Stimulated activated CD8-positive, alpha-beta memory T cell treated with anti-CD3 and anti-CD28 coated beads, Interleukin-4, amount 100 ng/mL, for 48 hours (primary cell): ENCODE data around the gene ARMCX4.
"Not testable (repeated sequence)": the region's sequence is repeated elsewhere in the genome, so short reads cannot be mapped to it uniquely, and the experiment has no call there.

ENCODE experiments used
- DNase-seq: peaks from one replicate; pipeline ENCODE4 v3.0.0-alpha.2; 2020

Gene ARMCX4

DNA sequence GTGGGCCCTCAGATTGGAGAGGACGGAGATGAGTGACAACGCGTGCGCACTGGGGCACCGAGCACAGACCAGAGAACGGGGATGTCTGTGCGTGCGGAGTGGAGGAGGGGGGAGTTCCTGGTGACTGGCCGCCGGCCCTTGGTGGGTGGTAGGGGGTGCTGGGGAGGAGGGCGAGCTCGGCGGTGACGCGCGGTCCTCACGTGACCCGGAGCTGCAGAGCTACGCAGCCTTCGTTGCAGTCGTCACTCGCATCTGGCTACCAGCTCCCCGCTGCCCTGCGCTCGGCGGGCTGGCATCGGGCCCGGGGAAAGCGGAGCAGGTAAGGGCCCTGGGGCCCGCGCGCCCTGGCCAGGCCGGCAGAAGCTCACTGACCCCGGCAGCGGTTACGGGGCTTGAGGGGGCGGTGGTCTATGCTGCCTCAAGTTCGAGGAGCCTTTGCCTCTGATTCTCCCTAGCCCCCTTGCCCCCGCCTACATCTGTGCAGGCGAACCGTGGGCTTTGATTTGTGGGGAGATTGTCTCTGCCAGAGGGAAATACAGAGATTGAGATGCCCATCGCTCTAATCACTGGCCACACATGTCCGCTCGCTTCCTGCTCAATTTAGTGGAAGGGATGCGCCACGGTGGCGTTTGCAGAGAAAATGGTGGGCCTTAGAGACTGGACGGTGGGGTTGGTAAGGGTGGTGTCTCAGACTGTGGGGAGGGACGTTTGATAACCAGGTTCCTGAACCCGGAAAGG lies at the start of gene ARMCX4:
ARMCX4 (plus strand) TSS at position 245 of the 738 bp plus-strand sequence. CDS start 3,134 bp downstream, outside the sequence.
- DNase-seq = peak; percentile 47

DNA sequence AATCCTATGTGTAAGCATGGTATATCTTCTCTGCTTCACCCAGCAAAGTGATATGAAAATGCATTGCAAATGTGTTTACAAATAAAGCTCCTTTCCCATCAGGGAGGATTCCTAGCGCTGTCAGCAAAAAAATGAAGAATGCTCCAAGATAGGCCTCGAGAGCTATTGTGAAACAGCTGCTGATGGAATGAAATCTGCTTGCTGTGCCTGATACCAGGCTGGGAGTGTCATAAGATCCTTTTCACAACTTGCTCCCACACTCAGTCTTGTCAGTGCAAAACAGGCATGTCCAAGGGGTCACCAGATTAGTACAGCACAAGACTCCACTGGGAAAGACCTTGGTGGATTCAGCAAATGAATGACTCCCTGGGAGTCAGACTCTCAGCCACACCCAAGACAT lies 43.2 kb upstream of the ARMCX4 start:
- no peak for DNase-seq

DNA sequence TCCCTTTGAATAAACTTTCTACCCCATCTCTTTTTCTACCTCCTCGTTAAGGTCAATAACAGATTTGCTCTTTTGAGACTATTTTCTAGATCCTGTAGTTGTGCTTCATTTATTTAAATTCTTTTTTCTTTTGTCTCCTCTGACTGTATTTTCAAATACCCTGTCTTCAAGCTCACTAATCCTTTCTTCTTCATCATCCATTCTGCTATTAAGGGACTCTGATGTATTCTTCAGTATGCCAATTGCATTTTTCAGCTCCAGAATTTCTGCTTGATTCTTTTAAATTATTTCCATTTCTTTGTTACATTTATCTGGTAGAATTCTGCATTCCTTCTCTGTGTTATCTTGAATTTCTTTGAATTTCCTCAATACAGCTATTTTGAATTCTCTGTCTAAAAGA lies 36.0 kb upstream of the ARMCX4 start:
- DNase-seq = no peak

DNA sequence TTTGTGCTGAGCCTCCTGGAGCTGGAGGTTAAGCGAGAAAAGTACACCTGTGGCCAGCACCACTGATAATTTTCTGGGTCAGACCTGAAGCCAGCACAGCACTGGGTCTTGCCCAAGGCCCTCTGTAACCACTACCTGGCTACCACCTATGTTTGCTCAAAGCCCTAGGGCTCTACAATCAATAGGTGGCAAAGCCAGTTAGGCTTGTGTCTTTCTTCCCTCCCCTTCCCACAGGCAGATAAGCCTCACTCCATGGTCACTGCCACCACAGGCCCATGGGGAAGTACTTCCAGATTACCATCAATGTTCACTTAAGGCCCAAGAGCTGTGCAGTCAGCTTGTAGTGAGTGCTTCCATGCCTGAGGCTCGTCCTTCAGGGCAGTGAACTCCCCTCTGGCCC lies 35.2 kb upstream of the ARMCX4 start:
- no peak for DNase-seq

DNA sequence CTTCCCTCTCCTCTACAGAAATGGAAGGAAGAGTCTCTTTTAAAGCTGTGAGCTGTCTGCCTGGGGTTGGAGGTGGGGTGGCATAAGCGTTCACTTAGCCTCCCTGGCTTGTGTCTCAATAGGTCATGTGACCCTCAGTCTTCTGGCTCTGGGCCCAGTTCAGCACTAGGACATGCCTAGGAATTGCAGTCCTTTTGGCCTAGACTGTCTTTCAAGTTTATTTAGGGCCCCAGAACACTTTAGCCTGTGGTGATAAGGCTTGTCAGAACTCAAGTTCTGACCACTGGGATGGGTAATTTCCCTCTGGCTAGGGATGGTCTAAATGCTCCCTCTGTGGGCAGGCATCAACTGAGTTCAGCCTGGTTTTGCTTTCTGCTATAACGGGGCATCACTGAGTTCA lies 34.3 kb upstream of the ARMCX4 start:
- DNase-seq = no peak

DNA sequence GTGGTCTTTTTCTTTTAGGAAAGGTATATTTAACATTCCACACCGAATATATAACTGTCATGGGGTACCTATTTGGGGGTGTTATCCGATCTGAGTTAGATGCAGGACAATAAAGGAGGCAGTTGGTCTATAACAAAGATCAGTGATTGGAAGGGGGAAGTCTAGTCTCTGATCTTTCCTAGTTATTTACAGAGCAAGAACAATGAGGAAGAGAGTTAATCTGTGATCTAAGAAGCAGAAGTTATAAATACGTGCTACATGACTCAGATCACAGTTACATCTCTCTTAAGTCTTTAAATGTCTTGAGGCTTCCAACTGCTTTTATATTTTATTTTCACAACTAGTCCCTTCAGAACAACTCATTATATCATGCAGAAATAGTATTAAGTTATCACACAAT lies 33.2 kb upstream of the ARMCX4 start:
- no peak for DNase-seq

DNA sequence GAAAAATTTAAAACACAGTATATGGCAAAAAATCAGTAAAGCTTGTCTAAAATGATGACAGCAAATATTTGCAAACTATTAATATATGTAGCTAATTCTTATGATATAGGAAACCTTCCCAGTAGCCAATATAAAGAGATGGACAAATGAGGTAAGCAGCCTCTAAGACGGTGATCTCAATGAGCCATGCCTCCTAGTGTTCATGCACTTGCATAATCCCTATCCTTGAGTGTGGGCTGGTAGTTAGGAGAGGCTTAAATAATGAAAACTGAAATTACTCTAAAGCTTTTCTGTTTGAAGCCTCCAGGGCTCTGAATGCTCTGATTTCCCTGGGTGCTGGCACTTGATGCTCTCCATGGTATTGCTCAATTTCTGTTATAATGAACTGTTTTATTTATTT lies 24.6 kb upstream of the ARMCX4 start:
- no peak for DNase-seq

DNA sequence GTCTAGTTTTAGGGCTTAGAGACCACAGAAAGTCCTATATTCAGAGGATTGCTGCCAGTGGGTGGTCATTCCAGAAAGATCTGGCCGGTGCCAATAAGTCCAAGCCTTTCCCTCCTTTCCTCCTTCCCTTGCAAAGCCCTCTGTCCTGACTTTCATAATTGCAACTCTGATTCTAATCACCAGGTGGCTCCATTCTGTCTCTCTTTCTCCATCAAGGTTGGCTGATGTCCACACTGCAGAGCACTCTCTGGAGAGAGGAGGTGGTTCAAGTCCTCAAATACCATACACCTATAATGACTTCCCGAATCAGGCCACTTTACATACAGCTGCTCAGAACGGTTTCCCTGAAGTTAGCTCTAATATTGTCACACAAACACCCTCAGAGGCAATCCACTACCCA lies 22.4 kb upstream of the ARMCX4 start:
- DNase-seq = no peak

DNA sequence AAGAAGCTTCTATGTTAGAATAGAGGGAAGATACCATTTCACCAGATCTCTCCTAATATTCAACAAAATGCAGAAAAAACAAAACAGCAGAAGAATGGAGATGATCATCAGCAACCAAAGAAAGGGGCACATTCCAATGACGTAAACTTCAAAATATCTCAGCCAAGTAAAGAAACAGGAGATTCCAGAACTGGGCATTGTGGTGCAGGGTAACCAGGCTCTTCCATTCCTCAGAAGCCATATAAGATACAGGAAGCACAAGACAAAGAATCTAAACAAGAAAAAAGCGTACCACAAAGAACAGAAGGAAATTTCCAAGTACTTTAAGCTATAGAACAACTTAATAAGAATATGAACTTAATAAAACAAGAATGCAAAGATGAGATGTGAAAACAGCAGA lies 6.9 kb upstream of the ARMCX4 start:
- DNase-seq = no peak

DNA sequence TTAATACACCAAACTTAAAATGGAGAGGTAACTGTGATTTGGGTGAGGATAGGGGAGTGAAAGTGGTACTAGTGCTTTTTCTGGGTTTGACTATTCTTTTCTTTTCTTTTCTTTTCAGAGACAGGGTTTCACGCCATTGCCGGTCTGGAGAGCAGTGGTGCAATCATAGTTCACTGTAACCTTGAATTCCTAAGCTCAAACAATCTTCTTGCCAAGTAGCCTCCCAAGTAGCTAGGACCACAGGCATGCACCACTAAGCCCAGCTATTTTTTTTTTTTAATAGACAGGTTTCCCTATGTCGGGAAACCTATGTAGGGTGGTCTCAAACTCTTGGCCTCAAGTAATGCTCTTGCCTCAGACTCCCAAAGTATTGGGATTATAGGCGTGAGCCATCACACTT lies 3.0 kb upstream of the ARMCX4 start:
- no peak for DNase-seq

DNA sequence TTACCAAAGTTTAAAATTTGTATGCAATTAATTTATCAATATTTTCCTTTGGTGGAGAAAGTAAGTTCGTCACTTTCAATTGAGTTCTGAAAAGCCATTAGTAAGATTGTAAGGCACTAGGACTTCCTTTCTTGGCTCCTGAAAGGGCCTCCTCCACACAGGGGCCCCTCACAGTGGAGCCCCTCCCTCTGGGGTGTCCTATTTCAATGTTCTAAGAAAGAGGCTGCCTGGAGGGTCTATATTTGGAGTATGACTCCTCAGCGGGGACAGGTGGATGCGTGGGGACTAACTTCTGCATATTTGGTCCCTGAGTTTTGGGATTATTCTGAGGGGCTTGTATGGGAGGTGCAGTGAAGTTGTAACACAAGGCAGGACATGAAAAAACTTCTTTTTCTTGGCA lies 1.6 kb upstream of the ARMCX4 start:
- DNase-seq = no peak

DNA sequence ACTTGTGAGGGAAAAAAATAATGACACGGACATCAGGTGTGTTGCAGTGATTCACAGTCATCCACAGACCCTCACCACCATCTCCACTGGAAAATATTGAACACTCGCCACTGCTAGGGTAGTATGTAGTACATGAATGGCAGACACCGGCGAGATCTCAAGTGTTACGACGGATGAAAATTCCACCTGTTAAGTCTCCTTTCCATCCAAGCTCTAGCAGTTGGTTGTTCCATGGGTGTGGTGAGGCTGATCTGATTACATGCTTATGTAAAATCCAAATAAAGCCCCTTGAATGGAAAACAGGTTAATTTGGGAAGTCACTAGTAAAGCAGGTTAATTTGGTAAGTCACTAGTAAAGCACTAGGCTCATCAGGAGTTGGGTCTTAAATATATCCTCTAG lies 1.1 kb upstream of the ARMCX4 start:
- DNase-seq = no peak

DNA sequence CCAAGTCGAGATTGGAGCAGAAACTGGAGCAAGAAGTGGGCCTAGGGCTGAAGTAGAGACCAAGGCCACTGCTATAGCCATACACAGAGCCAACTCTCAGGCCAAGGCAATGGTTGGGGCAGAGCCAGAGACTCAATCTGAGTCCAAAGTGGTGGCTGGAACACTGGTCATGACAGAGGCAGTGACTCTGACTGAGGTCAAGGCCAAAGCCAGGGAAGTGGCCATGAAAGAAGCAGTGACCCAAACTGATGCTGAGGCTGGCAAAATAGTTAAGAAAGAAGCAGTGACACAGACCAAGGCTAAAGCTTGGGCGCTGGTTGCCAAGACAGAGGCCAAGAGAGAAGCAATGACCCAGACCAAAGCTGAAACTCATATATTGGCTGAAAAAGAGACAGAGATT lies 3.5 kb downstream of the ARMCX4 start:
- DNase-seq = no peak

DNA sequence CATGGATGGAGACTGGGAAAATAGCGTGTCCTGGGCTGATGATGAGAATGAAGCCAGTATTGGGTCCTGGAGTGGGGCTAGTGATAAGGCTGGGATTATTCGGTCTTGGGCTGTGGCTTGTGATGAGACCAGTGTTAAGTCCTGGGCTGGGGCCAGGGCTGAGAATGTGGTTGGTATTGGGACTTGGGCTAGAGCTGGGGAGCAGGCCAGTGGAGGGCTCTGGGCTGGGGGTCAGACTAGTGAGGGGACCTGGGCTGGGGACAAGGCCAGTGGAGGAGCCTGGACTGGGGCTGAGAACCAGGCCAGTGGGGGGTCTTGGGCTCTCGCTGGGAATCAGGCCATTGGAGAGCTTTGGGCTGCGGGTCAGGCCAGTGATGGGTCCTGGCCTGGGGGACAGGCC lies 6.7 kb downstream of the ARMCX4 start:
- DNase-seq = no peak

DNA sequence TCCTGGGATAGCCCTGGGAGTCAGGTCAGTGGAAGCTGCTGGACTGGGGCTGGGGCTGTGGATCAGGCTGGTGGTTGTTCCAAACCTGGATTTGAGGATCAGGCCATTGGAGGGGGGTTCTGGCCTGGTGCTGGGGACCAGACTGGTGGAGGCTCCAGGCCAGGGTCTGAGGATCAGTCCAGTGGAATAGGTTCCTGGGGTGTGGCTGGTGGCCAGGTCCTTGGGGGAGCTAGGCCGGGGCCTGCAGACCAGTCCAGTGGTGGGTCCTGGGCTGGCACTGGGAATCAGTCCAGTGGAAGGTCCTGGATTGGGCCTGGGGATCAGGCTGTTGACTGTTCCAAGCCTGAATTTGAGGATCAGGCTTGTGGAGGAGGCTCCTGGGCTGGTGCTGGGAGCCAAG lies 8.0 kb downstream of the ARMCX4 start:
- DNase-seq = no peak

DNA sequence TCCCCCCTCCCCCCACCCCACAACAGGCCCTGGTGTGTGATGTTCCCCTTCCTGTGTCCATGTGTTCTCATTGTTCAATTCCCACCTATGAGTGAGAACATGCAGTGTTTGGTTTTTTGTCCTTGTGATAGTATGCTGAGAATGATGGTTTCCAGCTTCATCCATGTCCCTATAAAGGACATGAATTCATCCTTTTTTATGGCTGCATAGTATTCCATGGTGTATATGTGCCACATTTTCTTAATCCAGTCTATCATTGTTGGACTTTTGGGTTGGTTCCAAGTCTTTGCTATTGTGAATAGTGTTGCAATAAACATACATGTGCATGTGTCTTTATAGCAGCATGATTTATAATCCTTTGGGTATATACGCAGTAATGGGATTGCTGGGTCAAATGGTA lies 17.7 kb downstream of the ARMCX4 start:
- not testable (repeated sequence) for DNase-seq

DNA sequence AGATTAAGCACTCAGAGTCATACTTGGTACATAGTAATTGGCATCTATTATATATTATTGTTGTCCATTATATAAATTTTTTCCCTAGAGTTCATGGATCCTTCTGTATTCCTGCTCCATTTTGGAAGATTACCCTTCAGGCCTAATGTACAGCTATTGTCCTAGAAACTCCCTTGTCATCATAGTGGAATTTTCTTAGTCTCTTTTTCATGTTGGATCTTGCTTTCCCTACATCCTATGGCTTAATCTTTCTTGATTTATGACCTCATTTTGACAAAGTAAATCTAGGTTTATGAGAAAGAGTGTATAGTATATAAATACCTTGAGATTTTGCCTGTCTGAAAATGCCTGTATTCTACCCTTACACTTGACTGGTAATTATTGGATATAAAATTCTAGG lies 22.1 kb downstream of the ARMCX4 start:
- DNase-seq = no peak

DNA sequence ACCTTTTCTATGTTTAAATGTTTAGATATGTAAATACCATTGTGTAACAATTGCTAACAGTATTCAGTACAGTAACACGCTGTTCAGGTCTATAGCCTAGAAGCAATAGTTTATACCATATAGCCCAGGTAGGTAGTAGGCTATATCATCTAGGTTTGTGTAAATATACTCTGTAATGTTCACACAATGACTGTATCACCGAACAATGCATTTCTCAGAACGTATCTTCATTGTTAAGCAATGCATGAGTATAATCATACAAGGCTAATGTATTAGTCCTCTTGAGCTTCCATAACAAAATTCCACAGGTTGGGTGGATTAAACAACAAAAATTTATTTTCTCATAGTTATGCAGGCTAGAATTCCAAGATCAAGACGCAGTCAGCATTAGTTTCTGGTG lies 22.7 kb downstream of the ARMCX4 start:
- DNase-seq = no peak

DNA sequence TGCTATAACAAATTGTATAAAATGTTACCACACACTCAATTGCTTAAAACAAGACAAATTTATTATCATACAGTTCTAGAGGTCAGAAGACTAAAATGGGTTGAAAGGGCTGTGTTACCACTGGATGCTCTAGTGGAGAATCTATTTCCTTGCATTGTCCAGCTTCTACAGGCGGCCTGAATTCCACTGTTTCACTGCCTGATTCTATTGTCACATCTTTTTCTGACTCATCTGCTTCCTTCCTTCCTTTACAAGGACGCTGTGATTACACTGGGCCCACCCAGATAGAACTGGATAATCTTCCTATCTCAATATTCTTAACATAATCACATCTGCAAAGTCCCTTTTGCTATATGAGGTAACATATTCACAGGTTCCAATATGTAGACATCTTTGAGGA lies 45.7 kb downstream of the ARMCX4 start:
- DNase-seq = no peak
